Duodenal mucosa (tissue), 2 donors: ENCODE results near the gene RMDN2.
A peak's percentile ranks its signal among the peaks of the same experiment; 100 is the strongest.
"Not testable (repeated sequence)": the region's sequence is repeated elsewhere in the genome, so short reads cannot be mapped to it uniquely, and the experiment has no call there.

Experiments used
- H3K27ac ChIP-seq: one replicate; pipeline ENCODE4 v1.7.0; 2013; ENCODE audit warnings: low read depth, low read length
- H3K27me3 ChIP-seq, 2 donors: one replicate each; pipeline ENCODE4 v1.7.0; 2013; ENCODE audit warnings: low read length in 2 of 2, control low read depth in 1 of 2; ENCODE audit not compliant: insufficient read depth in 2 of 2, control insufficient read depth in 1 of 2
- H3K36me3 ChIP-seq, 2 donors: one replicate each; pipeline ENCODE4 v1.7.0; 2013; ENCODE audit warnings: low read length in 2 of 2, control low read depth in 1 of 2; ENCODE audit not compliant: insufficient read depth in 2 of 2, control insufficient read depth in 1 of 2
- H3K4me1 ChIP-seq, 2 donors: one replicate each; pipeline ENCODE4 v1.7.0; 2013; ENCODE audit warnings: low read length in 2 of 2, control low read depth in 1 of 2; ENCODE audit not compliant: insufficient read depth in 2 of 2, control insufficient read depth in 1 of 2
- H3K4me3 ChIP-seq, 2 donors: one replicate each; pipeline ENCODE4 v1.7.0; 2013; ENCODE audit warnings: low read length in 2 of 2, low read depth in 1 of 2
- H3K9ac ChIP-seq, 2 donors: one replicate each; pipeline ENCODE4 v1.7.0; 2013; ENCODE audit warnings: low read length in 2 of 2, low read depth in 1 of 2
- H3K9me3 ChIP-seq, 2 donors: one replicate each; pipeline ENCODE4 v1.7.0; 2013; ENCODE audit warnings: low read length in 2 of 2, control low read depth in 1 of 2; ENCODE audit not compliant: control insufficient read depth in 1 of 2

The RMDN2 gene

DNA sequence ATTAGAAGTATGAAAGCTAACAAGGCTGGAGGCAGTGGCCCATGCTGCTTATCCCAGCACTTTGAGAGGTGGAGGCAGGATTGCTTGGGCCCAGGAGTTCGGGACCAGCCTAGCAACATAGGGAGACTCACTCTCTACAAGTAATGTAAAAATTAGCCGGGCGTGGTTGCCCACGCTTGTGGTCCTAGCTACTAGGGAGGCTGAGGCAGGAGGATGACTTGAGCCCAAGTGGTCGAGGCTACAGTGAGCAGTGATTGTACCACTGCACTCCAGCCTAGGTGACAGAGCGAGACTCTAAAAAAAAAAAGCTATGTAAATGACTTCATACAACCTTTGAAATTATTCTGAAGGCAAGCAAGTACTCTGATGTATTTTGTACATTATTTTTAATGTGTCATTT is 1.5 kb downstream of the RMDN2 start:
- Histone ChIP-seq H3K4me1 (peaks cover 16 to 26% of the 10 kb centered on the region in 2 donors), H3K9me3 (no peaks in the 10 kb centered on the region), H3K36me3 (no peaks in the 10 kb centered on the region), H3K27ac (no peak overlapping the region), H3K9ac (no peak overlapping the region), H3K4me3 (no peak overlapping the region), H3K27me3 (no peaks in the 10 kb centered on the region)

DNA sequence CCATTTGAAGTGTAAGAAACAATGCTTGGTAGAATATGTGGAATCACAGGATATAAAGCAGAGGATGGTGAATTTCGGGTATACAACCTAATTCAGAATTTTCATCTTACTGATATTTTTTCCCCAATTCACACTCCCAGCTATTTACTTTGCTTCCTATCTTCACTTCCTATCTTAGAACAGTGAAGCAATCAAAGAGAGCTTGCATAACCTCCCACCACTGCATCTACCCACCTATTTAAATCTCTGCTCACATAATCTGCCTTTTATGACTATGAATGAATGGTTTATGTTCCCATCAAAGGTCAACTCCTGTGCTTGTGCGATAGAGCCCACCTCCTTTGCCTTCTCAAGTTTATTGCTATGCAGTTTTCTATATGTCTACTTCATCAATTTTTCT is 3.3 kb downstream of the RMDN2 start:
- no peaks in the 10 kb centered on the region for H3K9me3 ChIP-seq
- peaks cover 5 to 17% of the 10 kb centered on the region in 2 donors for H3K4me1 ChIP-seq
- no peak overlapping the region for H3K9ac ChIP-seq
- peak overlapping the region in 1 of 2 donors; percentile 20 for H3K4me3 ChIP-seq
- H3K27me3 ChIP-seq, result no peaks in the 10 kb centered on the region
- H3K27ac ChIP-seq, result no peak overlapping the region
- no peaks in the 10 kb centered on the region for H3K36me3 ChIP-seq

DNA sequence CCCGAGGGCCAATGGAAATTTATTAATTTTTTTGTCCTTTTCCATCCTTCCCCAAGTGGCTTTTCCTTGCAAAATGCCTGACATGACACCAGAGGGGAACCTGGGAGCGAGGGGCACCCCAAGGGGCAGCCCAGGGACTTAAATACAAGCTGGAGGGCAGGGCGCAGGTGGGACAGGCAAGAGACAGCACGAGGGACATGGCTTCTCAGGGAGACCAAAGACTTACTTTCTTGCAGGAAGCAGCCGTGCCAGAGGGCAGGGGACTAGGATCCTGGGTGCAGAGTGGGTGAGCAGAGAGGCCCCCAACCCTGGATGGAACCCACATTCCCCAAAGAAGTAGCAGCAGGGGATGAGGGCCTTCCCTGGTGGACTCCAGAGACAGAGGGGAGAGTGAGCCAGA is 5.3 kb downstream of the RMDN2 start:
- not testable (repeated sequence) for H3K9ac ChIP-seq, H3K27ac ChIP-seq, H3K4me3 ChIP-seq, H3K27me3 ChIP-seq, H3K36me3 ChIP-seq, H3K9me3 ChIP-seq
- peaks cover 5 to 16% of the 10 kb centered on the region in 2 donors for H3K4me1 ChIP-seq

DNA sequence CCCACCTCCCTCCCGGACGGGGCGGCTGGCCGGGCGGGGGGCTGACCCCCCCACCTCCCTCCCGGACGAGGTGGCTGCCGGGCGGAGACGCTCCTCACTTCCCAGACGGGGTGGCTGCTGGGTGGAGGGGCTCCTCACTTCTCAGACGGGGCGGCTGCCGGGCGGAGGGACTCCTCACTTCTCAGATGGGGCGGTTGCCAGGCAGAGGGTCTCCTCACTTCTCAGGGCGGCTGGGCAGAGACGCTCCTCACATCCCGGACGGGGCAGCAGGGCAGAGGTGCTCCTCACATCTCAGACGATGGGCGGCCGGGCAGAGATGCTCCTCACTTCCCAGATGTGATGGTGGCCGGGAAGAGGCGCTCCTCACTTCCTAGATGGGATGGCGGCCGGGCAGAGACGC is 7.8 kb downstream of the RMDN2 start:
- H3K36me3 ChIP-seq, H3K9me3 ChIP-seq, H3K9ac ChIP-seq, H3K27ac ChIP-seq, H3K4me3 ChIP-seq, H3K27me3 ChIP-seq: not testable (repeated sequence)
- peaks cover 5 to 13% of the 10 kb centered on the region in 2 donors for H3K4me1 ChIP-seq

DNA sequence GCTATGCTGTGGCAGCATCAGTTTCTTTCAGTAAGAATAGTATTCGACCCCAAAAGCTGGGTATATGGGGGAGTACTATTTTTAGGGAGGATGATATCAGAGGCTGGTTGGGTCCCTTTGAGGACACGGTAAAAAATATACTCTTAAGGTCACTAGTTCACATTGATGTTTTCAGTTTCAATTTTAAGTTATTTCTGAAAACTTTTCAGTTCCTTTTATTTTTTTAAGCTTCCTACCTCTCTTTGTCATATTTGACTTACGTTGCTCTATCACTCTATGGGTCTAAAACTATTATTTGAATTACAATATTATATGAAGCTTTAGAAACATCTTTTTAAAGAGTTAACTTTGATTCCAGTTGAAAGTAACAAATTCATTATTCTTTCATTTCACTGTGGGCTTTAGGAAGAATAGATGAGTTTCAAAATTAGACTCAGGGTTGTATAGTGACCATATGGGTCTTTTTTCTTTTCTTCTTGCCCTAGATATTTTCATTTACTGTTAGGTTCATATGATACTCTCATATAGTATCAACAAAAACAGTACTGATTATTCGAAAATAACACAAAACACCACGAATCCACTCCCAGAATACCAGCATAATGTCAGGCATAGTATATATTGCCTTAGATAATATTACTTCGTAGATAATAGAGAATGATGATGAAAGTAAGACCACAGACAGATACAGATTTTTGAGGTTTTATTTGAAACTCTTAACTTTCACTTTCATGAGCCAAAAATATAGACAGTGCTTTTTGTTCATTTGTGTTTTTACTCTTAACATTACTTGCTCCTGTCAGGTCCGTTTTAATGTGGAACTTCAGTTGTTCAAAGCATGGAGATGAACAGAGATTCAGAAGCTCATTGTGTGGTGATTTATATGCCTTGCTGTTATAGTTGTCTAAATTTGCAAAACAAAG is 9.8 kb downstream of the RMDN2 start:
- Histone ChIP-seq H3K27me3 (no peaks in the 10 kb centered on the region), H3K27ac (no peak overlapping the region), H3K9me3 (no peaks in the 10 kb centered on the region), H3K4me1 (no peaks in the 10 kb centered on the region), H3K36me3 (no peaks in the 10 kb centered on the region), H3K4me3 (no peak overlapping the region), H3K9ac (no peak overlapping the region)

DNA sequence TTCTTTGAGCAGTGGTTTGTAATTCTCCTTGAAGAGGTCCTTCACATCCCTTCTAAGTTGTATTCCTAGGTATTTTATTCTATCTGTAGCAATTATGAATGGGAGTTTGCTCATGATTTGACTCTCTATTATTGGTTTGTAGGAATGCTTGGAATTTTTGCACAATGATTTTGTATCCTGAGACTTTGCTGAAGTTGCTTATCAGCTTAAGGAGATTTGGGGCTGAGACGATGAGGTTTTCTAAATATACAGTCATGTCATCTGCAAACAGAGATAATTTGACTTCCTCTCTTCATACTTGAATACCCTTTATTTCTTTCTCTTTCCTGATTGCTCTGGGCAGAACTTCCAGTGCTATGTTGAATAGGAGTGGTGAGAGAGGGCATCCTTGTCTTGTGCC is 12.5 kb downstream of the RMDN2 start:
- not testable (repeated sequence) for H3K27ac ChIP-seq, H3K9ac ChIP-seq, H3K27me3 ChIP-seq, H3K4me3 ChIP-seq, H3K9me3 ChIP-seq, H3K36me3 ChIP-seq, H3K4me1 ChIP-seq

DNA sequence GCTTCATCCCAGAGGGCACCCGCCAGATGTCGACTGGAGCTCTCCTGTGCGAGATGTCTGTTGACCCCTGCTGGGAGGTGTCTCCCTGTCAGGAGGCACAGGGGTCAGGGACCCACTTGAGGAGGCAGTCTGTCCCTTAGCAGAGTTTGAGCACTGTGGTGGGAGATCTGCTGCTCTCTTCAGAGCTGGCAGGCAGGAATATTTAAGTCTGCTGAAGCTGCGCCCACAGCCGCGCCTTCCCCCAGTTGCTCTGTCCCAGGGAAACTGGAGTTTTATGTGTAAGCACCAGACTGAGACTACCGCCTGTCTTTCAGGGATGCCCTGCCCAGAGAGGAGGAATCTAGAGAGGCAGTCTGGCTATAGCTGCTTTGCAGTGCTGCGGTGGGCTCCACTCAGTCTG is 16.2 kb downstream of the RMDN2 start:
- H3K9ac ChIP-seq, H3K4me1 ChIP-seq, H3K9me3 ChIP-seq, H3K27ac ChIP-seq, H3K4me3 ChIP-seq, H3K36me3 ChIP-seq, H3K27me3 ChIP-seq: not testable (repeated sequence)

DNA sequence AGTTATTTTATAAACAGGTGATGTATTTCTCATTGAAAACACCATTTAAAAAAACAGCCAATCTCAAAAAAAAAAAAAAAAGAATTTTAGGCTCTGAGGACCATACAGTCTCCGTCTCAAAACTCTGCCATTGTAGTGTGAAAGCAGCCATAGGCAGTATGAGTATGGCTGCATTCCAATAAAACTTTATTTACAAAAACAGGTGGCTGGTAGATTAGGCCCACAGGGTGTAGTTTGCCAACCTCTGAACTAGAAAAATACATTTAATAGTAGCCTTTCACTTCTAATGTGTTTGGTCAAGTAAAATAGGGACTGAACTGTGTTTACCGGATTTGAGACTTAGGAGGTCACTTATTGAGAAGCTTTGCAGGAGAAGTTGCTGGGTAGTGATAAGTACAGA is 19.2 kb downstream of the RMDN2 start:
- Histone ChIP-seq H3K27me3 (no peaks in the 10 kb centered on the region), H3K9ac (no peak overlapping the region), H3K36me3 (no peaks in the 10 kb centered on the region), H3K27ac (no peak overlapping the region), H3K4me1 (peaks cover 5 to 8% of the 10 kb centered on the region in 2 donors), H3K4me3 (no peak overlapping the region), H3K9me3 (no peaks in the 10 kb centered on the region)

DNA sequence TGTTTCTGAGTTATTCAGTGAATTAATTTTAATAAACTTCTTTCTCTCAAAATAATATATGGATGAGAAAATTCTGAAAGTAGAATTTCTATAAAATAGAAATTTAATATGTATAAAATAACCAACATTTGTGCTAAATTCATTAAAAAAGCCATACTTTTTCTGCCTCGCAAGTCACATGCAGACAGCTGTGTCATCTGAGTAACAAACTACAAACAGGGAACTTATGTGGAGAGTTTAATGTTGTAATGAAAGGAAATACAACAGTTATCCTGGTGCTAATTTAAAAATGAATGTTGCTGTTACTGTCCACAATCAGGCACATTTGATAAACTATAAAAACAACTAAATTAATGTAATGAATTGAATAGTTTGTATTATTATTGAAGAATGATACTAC is 22.2 kb downstream of the RMDN2 start:
- Histone ChIP-seq H3K27ac (no peak overlapping the region), H3K27me3 (no peaks in the 10 kb centered on the region), H3K36me3 (peaks cover 0 to 4% of the 10 kb centered on the region in 2 donors), H3K4me1 (peaks cover 5 to 8% of the 10 kb centered on the region in 2 donors), H3K4me3 (no peak overlapping the region), H3K9ac (no peak overlapping the region), H3K9me3 (no peaks in the 10 kb centered on the region)

DNA sequence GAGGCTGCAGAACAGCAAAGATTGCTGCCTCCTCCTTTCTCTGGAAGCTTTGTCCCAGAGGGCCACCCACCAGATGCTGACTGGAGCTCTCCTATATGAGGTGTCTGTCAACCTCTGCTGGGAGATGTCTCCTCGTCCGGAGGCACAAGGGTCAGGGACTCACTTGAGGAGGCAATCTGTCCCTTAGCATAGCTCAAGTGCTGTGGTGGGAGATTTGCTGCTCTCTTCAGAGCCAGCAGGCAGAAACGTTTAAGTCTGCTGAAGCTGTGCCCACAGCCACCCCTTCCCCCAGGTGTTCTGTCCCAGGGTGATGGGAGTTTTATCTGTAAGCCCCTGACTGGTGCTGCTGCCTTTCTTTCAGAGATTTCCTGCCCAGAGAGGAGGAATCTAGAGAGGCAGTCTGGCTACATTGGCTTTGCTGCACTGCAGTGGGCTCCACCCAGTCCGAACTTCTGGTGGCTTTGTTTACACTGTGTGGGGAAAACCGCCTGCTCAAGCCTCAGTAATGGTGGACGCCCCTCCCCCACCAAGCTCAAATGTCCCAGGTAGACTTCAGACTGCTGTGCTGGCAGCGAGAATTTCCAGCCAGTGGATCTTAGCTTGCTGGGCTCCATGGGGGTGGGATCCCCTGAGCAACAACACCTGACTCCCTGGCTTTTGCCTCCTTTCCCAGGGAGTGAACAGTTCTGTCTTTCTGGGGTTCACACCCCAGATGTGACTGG is 37.1 kb downstream of the RMDN2 start:
- H3K4me3 ChIP-seq, H3K9me3 ChIP-seq, H3K9ac ChIP-seq, H3K36me3 ChIP-seq, H3K27ac ChIP-seq, H3K4me1 ChIP-seq, H3K27me3 ChIP-seq: not testable (repeated sequence)
